ENCODE data around the gene SLC2A11.
A peak's percentile ranks its signal among the peaks of the same experiment; 100 is the strongest.

Gene SLC2A11

GRCh38 chr22:23834793-23835483 lies 22.7 kb upstream of the SLC2A11 start:
- DNase-seq (ENCODE audit: low spot score in 2 of 2) (no peak), ATAC-seq (replicated peaks; ENCODE audit: extremely low read depth, poor library complexity, severe bottlenecking) (no peak)
- H3K36me3 Mint-ChIP-seq (ENCODE audit: insufficient read depth), result peaks cover 22% of the 10 kb centered on the region
- no peaks in the 10 kb centered on the region for H3K27me3 Mint-ChIP-seq
- peaks cover 20% of the 10 kb centered on the region for H3K4me1 Mint-ChIP-seq
- no peak overlapping the region for H3K27ac Mint-ChIP-seq (ENCODE audit: low read depth)
- no peak overlapping the region for H3K4me3 Mint-ChIP-seq
- H3K9me3 Mint-ChIP-seq, result no peaks in the 10 kb centered on the region

- H3K9me3 Mint-ChIP-seq, result no peaks in the 10 kb centered on the region
- H3K4me3 Mint-ChIP-seq, result no peak overlapping the region
- DNase-seq (ENCODE audit: low spot score in 2 of 2) (no peak), ATAC-seq (replicated peaks; ENCODE audit: extremely low read depth, poor library complexity, severe bottlenecking) (no peak)
- no peaks in the 10 kb centered on the region for H3K27me3 Mint-ChIP-seq
- no peak overlapping the region for H3K27ac Mint-ChIP-seq (ENCODE audit: low read depth)
- peaks cover 16% of the 10 kb centered on the region for H3K36me3 Mint-ChIP-seq (ENCODE audit: insufficient read depth)
- H3K4me1 Mint-ChIP-seq, result peaks cover 15% of the 10 kb centered on the region
These were observed 22.1 kb upstream of the SLC2A11 start for GRCh38 chr22:23835484-23836144.

GRCh38 chr22:23836281-23836680 lies 21.4 kb upstream of the SLC2A11 start:
- H3K9me3 Mint-ChIP-seq, result no peaks in the 10 kb centered on the region
- H3K4me1 Mint-ChIP-seq, result peaks cover 15% of the 10 kb centered on the region
- no peak for ATAC-seq (replicated peaks; ENCODE audit: extremely low read depth, poor library complexity, severe bottlenecking)
- H3K27ac Mint-ChIP-seq (ENCODE audit: low read depth), result no peak overlapping the region
- H3K36me3 Mint-ChIP-seq (ENCODE audit: insufficient read depth), result peaks cover 12% of the 10 kb centered on the region
- no peaks in the 10 kb centered on the region for H3K27me3 Mint-ChIP-seq
- no peak overlapping the region for H3K4me3 Mint-ChIP-seq
- no peak for DNase-seq (ENCODE audit: low spot score in 2 of 2)

GRCh38 chr22:23836692-23837495 lies 20.8 kb upstream of the SLC2A11 start:
- Mint-ChIP-seq H3K27me3 (no peaks in the 10 kb centered on the region), H3K9me3 (no peaks in the 10 kb centered on the region), H3K4me3 (peak overlapping the region; percentile 81), H3K27ac (ENCODE audit: low read depth) (peak overlapping the region; percentile 84), H3K4me1 (peaks cover 15% of the 10 kb centered on the region), H3K36me3 (ENCODE audit: insufficient read depth) (peaks cover 9% of the 10 kb centered on the region)
- DNase-seq (ENCODE audit: low spot score in 2 of 2), result no peak
- ATAC-seq (replicated peaks; ENCODE audit: extremely low read depth, poor library complexity, severe bottlenecking), result no peak

GRCh38 chr22:23837496-23837859 lies 20.2 kb upstream of the SLC2A11 start:
- DNase-seq (ENCODE audit: low spot score in 2 of 2) (no peak), ATAC-seq (replicated peaks; ENCODE audit: extremely low read depth, poor library complexity, severe bottlenecking) (no peak)
- peaks cover 15% of the 10 kb centered on the region for H3K4me1 Mint-ChIP-seq
- H3K9me3 Mint-ChIP-seq, result no peaks in the 10 kb centered on the region
- peak overlapping the region; percentile 84 for H3K27ac Mint-ChIP-seq (ENCODE audit: low read depth)
- H3K4me3 Mint-ChIP-seq, result peak overlapping the region; percentile 81
- peaks cover 6% of the 10 kb centered on the region for H3K36me3 Mint-ChIP-seq (ENCODE audit: insufficient read depth)
- H3K27me3 Mint-ChIP-seq, result no peaks in the 10 kb centered on the region

DNA sequence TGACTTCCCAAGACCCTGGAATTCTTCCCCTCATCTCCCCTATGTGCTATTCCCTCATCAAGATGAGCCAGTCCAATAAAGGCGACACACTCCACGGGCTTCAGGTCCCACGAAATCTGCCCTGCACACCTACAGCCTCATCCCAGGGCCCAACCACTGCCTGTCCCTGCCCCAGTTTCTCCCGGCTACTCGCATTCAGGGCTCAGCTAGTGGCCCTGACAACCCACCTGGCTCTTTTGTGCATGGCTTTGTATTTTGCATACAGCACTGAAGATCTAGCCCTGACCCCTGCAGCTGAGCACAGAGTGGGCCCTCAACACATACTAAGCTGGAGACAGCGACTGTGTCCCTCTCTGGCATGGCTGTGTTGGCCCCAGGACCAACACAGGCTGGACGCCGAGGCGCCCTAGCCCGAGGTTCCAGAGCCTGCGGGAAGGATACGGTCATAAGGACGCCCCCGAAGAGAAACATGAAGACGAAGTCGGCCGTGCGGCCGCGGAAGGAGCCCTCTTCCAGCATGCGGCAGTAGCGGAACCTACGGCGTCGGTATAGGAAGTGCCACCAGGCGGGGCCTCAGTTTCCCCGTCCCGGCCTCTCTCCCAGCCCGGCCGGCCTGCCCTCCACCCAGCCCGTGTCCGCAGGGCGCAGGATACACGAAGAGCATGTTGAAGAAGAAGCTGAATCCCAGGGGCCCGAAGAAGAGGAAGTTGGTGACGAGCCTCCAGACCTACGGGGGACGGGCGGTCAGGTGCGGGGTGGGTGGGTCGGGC lies 19.6 kb upstream of the SLC2A11 start:
- Mint-ChIP-seq H3K36me3 (ENCODE audit: insufficient read depth) (peaks cover 6% of the 10 kb centered on the region), H3K4me3 (peak overlapping the region; percentile 81), H3K4me1 (peaks cover 15% of the 10 kb centered on the region), H3K27me3 (no peaks in the 10 kb centered on the region), H3K27ac (ENCODE audit: low read depth) (peak overlapping the region; percentile 84), H3K9me3 (no peaks in the 10 kb centered on the region)
- DNase-seq (ENCODE audit: low spot score in 2 of 2) (no peak), ATAC-seq (replicated peaks; ENCODE audit: extremely low read depth, poor library complexity, severe bottlenecking) (peak; percentile 3)

DNA sequence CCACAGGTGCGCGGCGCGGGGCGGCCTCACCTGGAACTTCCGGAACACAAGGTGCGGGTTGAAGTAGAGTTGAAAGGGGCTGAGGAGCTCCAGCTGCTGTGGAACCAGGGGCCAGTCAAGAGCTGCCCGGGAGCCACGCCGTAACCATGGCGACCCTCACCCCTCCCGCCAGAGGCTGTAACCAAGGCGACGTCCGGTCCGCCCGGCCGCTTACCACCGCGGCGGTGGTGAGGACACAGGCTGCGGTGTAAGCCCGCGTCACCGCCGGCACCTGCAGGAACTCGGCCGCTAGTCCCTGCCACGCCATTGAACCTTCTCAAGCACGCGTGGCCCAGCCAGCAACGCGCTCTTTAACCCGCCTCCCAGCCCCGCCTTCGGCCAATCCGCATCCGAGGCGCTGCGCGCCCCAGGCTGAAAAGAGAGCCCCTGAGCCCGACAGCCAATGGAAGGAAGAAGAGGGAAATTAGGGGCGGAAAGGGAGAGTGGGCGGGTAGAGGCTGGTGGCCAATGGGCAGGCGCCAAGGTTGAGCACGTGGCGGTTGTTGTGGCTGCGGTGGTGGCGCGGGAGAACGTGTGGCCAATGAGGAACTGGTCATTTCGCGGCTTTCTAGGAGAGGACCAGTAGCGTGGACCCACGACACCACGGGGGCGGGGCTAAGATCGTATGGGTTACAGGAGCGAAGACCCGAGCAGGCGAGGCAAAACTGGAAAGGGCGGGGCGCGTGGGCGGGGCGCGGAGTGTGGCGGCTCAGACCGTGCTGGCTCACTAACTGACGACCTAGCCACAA lies 18.8 kb upstream of the SLC2A11 start, which contains the start of gene DERL3:
Gene DERL3, minus strand, starts transcription at position 326 of the 788 bp plus-strand sequence. Its CDS starts 19 bp downstream, at position 307.
- peaks cover 15% of the 10 kb centered on the region for H3K4me1 Mint-ChIP-seq
- H3K4me3 Mint-ChIP-seq, result peak within 1 kb of the TSS; percentile 81

DNA sequence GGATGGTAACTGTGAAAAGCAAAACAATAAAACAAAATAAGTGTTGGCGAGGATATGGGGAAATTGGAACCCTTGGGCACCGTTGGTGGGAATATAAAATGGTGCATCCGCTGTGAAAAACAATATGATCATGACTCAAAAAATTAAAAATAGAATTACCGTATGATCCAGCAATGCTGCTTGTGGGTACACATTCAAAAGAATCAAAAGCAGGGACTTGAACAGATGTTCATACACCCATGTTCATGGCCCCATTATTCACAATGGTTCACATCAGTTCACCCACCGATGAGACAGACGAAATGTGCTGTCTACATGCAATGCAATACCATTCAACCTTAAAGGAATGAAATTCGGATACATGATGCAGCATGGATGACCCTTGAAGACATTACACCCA lies 17.6 kb upstream of the SLC2A11 start:
- ATAC-seq (replicated peaks; ENCODE audit: extremely low read depth, poor library complexity, severe bottlenecking) (no peak), DNase-seq (ENCODE audit: low spot score in 2 of 2) (no peak)
- Mint-ChIP-seq H3K27ac (ENCODE audit: low read depth) (no peak overlapping the region), H3K27me3 (no peaks in the 10 kb centered on the region), H3K4me3 (peak overlapping the region; percentile 81), H3K9me3 (no peaks in the 10 kb centered on the region), H3K4me1 (peaks cover 15% of the 10 kb centered on the region), H3K36me3 (ENCODE audit: insufficient read depth) (peaks cover 6% of the 10 kb centered on the region)

More for the DNA sequence above, 18.8 kb upstream of the SLC2A11 start, which contains the start of gene DERL3:
- Mint-ChIP-seq H3K27me3 (no peaks in the 10 kb centered on the region), H3K36me3 (ENCODE audit: insufficient read depth) (peaks cover 6% of the 10 kb centered on the region), H3K27ac (ENCODE audit: low read depth) (peak within 1 kb of the TSS; percentile 84), H3K9me3 (no peaks in the 10 kb centered on the region)
- peak; percentile 83 to 89 for DNase-seq (ENCODE audit: low spot score in 2 of 2)
- ATAC-seq (replicated peaks; ENCODE audit: extremely low read depth, poor library complexity, severe bottlenecking), result peak; percentile 93

- Mint-ChIP-seq H3K4me3 (no peak overlapping the region), H3K27me3 (no peaks in the 10 kb centered on the region), H3K4me1 (peaks cover 15% of the 10 kb centered on the region), H3K36me3 (ENCODE audit: insufficient read depth) (peaks cover 5% of the 10 kb centered on the region), H3K27ac (ENCODE audit: low read depth) (no peak overlapping the region), H3K9me3 (no peaks in the 10 kb centered on the region)
- DNase-seq (ENCODE audit: low spot score in 2 of 2), result no peak
- no peak for ATAC-seq (replicated peaks; ENCODE audit: extremely low read depth, poor library complexity, severe bottlenecking)
These were observed 16.4 kb upstream of the SLC2A11 start for GRCh38 chr22:23841292-23841691.

DNA sequence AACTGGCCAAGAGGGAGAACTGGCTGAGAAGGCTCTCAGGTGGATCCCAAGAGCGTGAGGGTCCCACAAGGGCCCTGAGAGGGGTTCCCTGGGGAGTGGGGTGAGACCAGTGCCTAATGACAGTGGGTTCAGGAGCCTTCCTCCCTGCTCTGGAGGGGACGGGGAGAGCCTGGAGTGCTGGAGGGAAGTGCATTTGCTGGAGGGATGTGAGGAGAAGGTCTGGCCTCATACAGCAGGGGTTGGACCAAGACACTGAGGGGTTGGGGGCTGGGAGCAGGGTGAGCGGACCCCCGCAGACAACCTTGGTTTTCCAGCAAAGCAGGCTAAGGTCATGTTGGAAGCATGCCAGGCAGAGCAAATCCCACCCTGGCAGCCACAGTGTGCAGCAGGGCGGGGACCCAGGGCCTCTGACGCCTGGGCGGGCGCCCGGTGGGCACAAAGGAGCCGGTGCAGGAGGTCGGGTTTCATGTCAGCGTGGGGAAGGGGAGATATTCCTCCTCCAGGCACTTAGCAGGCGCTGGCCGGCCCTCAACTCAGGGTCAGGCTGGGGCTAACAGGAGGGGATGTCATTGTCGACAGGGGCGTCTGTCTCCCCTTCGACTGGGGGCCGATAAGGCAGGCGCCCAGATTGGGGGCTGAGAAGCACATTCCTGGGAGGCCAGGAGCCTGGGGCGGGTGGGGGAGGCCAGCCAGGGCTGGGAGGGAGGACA lies 15.8 kb upstream of the SLC2A11 start:
- Mint-ChIP-seq H3K4me3 (no peak overlapping the region), H3K9me3 (no peaks in the 10 kb centered on the region), H3K36me3 (ENCODE audit: insufficient read depth) (peaks cover 5% of the 10 kb centered on the region), H3K27ac (ENCODE audit: low read depth) (no peak overlapping the region), H3K27me3 (no peaks in the 10 kb centered on the region), H3K4me1 (peaks cover 15% of the 10 kb centered on the region)
- DNase-seq (ENCODE audit: low spot score in 2 of 2), result no peak
- no peak for ATAC-seq (replicated peaks; ENCODE audit: extremely low read depth, poor library complexity, severe bottlenecking)

DNA sequence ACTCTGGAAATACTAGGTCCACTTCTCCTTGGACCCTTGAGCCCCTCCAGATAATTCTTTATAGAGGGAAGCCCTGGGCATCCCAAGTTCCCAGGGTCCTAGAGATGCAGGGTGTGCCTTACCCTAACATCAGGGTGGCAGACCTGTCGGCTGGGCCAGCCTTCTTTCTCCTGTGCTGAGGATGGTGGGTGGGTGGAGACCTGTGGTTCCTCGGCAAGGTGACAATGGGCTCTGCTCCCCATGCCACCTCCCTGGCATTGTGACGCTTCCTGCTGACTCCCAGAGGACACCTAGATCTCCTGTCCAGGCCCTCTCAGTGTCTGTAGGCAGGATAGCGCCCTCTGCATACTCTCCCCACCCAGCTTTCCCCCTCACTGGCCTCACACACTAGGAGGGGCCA lies 15.1 kb upstream of the SLC2A11 start:
- H3K27ac Mint-ChIP-seq (ENCODE audit: low read depth), result no peak overlapping the region
- no peaks in the 10 kb centered on the region for H3K27me3 Mint-ChIP-seq
- DNase-seq (ENCODE audit: low spot score in 2 of 2), result no peak
- H3K4me3 Mint-ChIP-seq, result no peak overlapping the region
- peaks cover 2% of the 10 kb centered on the region for H3K36me3 Mint-ChIP-seq (ENCODE audit: insufficient read depth)
- ATAC-seq (replicated peaks; ENCODE audit: extremely low read depth, poor library complexity, severe bottlenecking), result no peak
- H3K4me1 Mint-ChIP-seq, result peaks cover 15% of the 10 kb centered on the region
- no peaks in the 10 kb centered on the region for H3K9me3 Mint-ChIP-seq
